ENCODE results near the gene PDE1C. TPM values are rescaled to one million over a fixed set of nuclear protein-coding genes. Genes with fewer than 3 reads are reported as not detected.

PDE1C gene
- polyA plus RNA-seq, 3 donors from 2014 or later = 0.09 TPM; not detected in 2

DNA sequence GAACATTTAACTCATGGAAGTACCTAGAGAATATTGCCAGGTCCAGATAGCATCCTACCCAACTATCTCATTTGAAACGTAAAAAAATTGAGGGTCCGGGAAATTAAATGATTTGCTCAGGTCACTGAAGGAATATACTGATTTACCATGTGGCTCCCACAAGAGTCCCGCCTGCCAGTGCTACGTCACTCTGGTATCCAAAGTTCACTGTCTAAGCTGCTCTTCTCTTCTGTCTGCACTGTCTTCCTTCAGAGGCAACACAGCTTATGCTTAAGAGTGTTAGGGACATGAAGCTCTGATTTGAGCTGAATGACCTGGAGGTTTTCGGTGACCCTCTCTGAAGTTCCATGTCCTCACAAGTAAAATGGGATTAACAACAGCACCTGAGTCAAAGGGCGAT, 114.6 kb downstream of the PDE1C start:
- peaks cover 11 to 26% of the 10 kb centered on the region in 2 donors for H3K4me1 Mint-ChIP-seq

GRCh38 chr7:31955021-31955420, 115.2 kb downstream of the PDE1C start:
- Mint-ChIP-seq H3K27ac (no peak overlapping the region), H3K36me3 (no peaks in the 10 kb centered on the region), H3K4me3 (no peak overlapping the region), H3K4me1 (peaks cover 15 to 32% of the 10 kb centered on the region in 2 donors), H3K27me3 (ENCODE audit: low read depth in 3 of 3) (peaks cover 0 to 5% (median 0%) of the 10 kb centered on the region in 3 donors), H3K9me3 (peaks cover 0 to under 1% (median 0%) of the 10 kb centered on the region in 6 donors)
- DNase-seq = no peak

More for the DNA sequence above, 114.6 kb downstream of the PDE1C start:
- Mint-ChIP-seq H3K9me3 (peaks cover 0 to 3% (median 0%) of the 10 kb centered on the region in 6 donors), H3K36me3 (no peaks in the 10 kb centered on the region), H3K27me3 (ENCODE audit: low read depth in 3 of 3) (peaks cover 0 to 5% (median 0%) of the 10 kb centered on the region in 3 donors), H3K27ac (no peak overlapping the region), H3K4me3 (no peak overlapping the region)
- no peak for DNase-seq

GRCh38 chr7:31954500-31954899, 115.7 kb downstream of the PDE1C start:
- H3K9me3 Mint-ChIP-seq = peaks cover 0 to 1% (median 0%) of the 10 kb centered on the region in 6 donors
- no peak overlapping the region for H3K27ac Mint-ChIP-seq
- H3K4me1 Mint-ChIP-seq = peaks cover 15 to 37% of the 10 kb centered on the region in 2 donors
- no peak for DNase-seq
- peaks cover 0 to 5% (median 0%) of the 10 kb centered on the region in 3 donors for H3K27me3 Mint-ChIP-seq (ENCODE audit: low read depth in 3 of 3)
- peak overlapping the region in 1 of 5 donors; percentile 36 for H3K4me3 Mint-ChIP-seq
- no peaks in the 10 kb centered on the region for H3K36me3 Mint-ChIP-seq

GRCh38 chr7:31953432-31953831, 116.8 kb downstream of the PDE1C start:
- Mint-ChIP-seq H3K36me3 (no peaks in the 10 kb centered on the region), H3K4me1 (peaks cover 15 to 39% of the 10 kb centered on the region in 2 donors), H3K27ac (no peak overlapping the region), H3K4me3 (no peak overlapping the region), H3K9me3 (peaks cover 0 to 3% (median 0%) of the 10 kb centered on the region in 6 donors), H3K27me3 (ENCODE audit: low read depth in 3 of 3) (peaks cover 0 to 5% (median 0%) of the 10 kb centered on the region in 3 donors)
- no peak for DNase-seq

GRCh38 chr7:31950091-31950755, 120.0 kb downstream of the PDE1C start:
- H3K27ac Mint-ChIP-seq = no peak overlapping the region
- H3K4me3 Mint-ChIP-seq = peak overlapping the region; percentile 22 to 65 (median 47)
- DNase-seq = peak in 2 of 3 donors; percentile 11 to 18
- H3K4me1 Mint-ChIP-seq = peaks cover 15 to 39% of the 10 kb centered on the region in 2 donors
- H3K36me3 Mint-ChIP-seq = peaks cover 0 to 4% (median 0%) of the 10 kb centered on the region in 3 donors
- H3K9me3 Mint-ChIP-seq = peaks cover 7 to 15% (median 9%) of the 10 kb centered on the region in 6 donors
- H3K27me3 Mint-ChIP-seq (ENCODE audit: low read depth in 3 of 3) = peaks cover 0 to 3% (median 0%) of the 10 kb centered on the region in 3 donors

DNA sequence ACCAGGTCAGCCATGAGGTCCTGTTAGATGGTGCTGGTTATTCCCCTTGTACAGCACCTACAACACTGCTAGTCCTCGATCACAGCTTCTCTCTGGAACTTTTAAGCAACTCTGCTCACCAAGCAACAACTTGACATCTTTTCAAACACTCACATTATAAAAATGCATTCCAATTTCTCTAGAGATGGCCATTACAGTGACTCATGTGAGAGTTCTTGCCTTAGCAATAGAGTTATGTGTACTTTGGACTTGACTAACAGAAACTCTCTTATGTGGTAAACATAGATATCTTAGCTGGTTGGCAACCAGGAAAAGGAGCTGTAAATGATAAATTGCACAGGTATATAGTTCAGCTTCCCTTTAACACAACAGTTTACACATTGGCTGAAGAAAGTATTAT, 122.2 kb downstream of the PDE1C start:
- peaks cover 13 to 26% of the 10 kb centered on the region in 2 donors for H3K4me1 Mint-ChIP-seq
- no peak for DNase-seq
- H3K36me3 Mint-ChIP-seq = peaks cover 0 to 9% (median 4%) of the 10 kb centered on the region in 3 donors
- H3K4me3 Mint-ChIP-seq = no peak overlapping the region
- no peak overlapping the region for H3K27ac Mint-ChIP-seq
- H3K9me3 Mint-ChIP-seq = peaks cover 7 to 21% (median 11%) of the 10 kb centered on the region in 6 donors
- no peaks in the 10 kb centered on the region for H3K27me3 Mint-ChIP-seq (ENCODE audit: low read depth in 3 of 3)

- H3K4me1 Mint-ChIP-seq = no peaks in the 10 kb centered on the region
- no peak overlapping the region for H3K27ac Mint-ChIP-seq
- peaks cover 0 to 3% (median 0%) of the 10 kb centered on the region in 3 donors for H3K27me3 Mint-ChIP-seq (ENCODE audit: low read depth in 3 of 3)
- no peak for DNase-seq
- H3K4me3 Mint-ChIP-seq = no peak overlapping the region
- H3K9me3 Mint-ChIP-seq = peaks cover 0 to 11% (median under 1%) of the 10 kb centered on the region in 6 donors
- H3K36me3 Mint-ChIP-seq = peaks cover 0 to 5% (median 4%) of the 10 kb centered on the region in 3 donors
Measured at GRCh38 chr7:31940167-31940566, 130.0 kb downstream of the PDE1C start.

DNA sequence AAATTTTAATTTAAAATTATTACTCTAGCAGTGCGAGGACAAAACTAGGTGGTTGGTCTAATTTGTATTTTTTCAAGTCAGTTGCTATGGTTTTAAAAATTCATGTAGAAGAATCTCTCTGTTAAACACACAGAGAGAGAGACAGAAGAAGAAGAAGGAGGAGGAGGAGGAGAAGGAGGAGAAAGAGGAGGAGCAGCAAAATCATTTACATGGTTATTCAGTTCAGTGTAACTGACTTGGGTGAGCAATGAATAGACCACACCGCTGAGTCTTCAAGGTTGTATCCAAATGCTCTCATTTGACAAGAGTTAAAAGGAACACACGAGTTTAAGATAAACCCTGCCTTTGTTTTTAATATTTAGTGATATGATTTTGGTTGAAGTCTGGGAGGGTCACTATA, 131.1 kb downstream of the PDE1C start:
- peaks cover 0 to 16% (median under 1%) of the 10 kb centered on the region in 6 donors for H3K9me3 Mint-ChIP-seq
- H3K36me3 Mint-ChIP-seq = peaks cover 0 to 3% (median 3%) of the 10 kb centered on the region in 3 donors
- no peaks in the 10 kb centered on the region for H3K4me1 Mint-ChIP-seq
- no peak for DNase-seq
- no peak overlapping the region for H3K27ac Mint-ChIP-seq
- peaks cover 0 to 3% (median 0%) of the 10 kb centered on the region in 3 donors for H3K27me3 Mint-ChIP-seq (ENCODE audit: low read depth in 3 of 3)
- no peak overlapping the region for H3K4me3 Mint-ChIP-seq

DNA sequence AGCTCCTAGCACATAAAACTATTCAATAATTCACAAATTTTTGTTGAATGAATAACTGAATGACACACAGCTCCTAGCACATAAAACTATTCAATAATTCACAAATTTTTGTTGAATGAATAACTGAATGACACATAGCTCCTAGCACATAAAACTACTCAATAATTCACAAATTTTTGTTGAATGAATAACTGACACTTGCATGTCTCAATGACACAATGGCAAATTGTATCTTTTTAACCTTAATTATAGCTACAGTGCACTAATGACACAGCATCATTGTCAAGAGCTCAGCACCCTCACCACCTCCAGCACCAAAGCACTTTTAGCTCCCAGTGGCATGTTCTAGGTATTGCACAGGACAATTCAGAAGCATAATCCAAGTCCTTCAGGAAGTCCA, 131.6 kb downstream of the PDE1C start:
- no peak for DNase-seq
- Mint-ChIP-seq H3K9me3 (peaks cover 0 to 12% (median 0%) of the 10 kb centered on the region in 6 donors), H3K4me1 (no peaks in the 10 kb centered on the region), H3K4me3 (no peak overlapping the region), H3K36me3 (no peaks in the 10 kb centered on the region), H3K27me3 (ENCODE audit: low read depth in 3 of 3) (peaks cover 0 to 3% (median 0%) of the 10 kb centered on the region in 3 donors), H3K27ac (no peak overlapping the region)

- Mint-ChIP-seq H3K4me3 (no peak overlapping the region), H3K27ac (no peak overlapping the region), H3K9me3 (peaks cover 0 to 12% (median 0%) of the 10 kb centered on the region in 6 donors), H3K27me3 (ENCODE audit: low read depth in 3 of 3) (peaks cover 0 to 3% (median 0%) of the 10 kb centered on the region in 3 donors), H3K4me1 (no peaks in the 10 kb centered on the region), H3K36me3 (no peaks in the 10 kb centered on the region)
- no peak for DNase-seq
Measured at GRCh38 chr7:31937982-31938381, 132.2 kb downstream of the PDE1C start.

DNA sequence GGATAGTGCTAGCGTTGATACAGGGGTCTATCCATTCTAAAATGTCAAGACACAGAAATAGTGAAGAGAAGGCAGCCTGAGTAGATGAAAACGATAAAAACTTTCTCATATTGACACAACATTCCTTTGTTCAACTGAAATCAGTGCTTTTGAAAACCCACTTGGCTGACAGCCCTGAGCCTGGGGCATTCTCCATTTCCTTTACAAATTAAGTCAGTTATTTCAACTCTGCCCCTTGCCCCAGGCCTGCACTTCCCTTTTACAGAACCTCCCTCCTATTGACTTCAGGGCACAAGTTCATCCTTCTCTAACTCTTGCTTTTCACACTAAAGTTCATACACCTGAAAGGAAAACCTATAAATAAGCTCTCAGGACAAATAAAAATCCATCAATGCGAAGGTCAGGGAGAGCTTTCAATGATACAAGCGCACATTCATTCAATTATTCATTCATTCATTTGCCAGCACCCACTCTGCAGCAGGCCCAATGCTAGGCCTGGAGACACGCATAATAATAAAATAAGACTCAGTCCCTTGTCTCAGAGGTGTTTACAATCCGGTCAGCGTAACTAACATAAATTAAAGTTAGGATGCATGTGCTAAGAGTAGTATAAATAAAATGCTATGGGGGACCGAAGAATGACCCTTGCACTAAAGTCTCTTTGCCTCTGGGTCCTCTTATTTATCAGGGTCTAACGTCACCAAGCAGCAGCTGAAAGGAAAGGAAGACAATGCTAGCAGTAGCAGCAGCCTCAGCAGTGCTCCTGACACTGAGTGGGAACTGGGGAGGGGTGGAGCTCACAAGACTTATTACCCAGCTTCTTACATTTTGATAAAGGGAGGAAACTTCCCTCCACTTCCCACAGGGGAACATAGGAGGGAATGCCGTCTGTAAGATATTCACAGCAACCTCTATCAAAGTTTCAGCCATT, 134.8 kb downstream of the PDE1C start:
- Mint-ChIP-seq H3K36me3 (no peaks in the 10 kb centered on the region), H3K4me1 (no peaks in the 10 kb centered on the region), H3K9me3 (peaks cover 1 to 12% (median 5%) of the 10 kb centered on the region in 6 donors), H3K4me3 (no peak overlapping the region), H3K27ac (no peak overlapping the region), H3K27me3 (ENCODE audit: low read depth in 3 of 3) (peaks cover 0 to 3% (median 0%) of the 10 kb centered on the region in 3 donors)
- no peak for DNase-seq

GRCh38 chr7:31934551-31934950, 135.7 kb downstream of the PDE1C start:
- DNase-seq = no peak
- Mint-ChIP-seq H3K27me3 (ENCODE audit: low read depth in 3 of 3) (peaks cover 0 to 3% (median 0%) of the 10 kb centered on the region in 3 donors), H3K36me3 (no peaks in the 10 kb centered on the region), H3K9me3 (peaks cover 1 to 13% (median 9%) of the 10 kb centered on the region in 6 donors), H3K4me3 (no peak overlapping the region), H3K4me1 (no peaks in the 10 kb centered on the region), H3K27ac (no peak overlapping the region)

DNA sequence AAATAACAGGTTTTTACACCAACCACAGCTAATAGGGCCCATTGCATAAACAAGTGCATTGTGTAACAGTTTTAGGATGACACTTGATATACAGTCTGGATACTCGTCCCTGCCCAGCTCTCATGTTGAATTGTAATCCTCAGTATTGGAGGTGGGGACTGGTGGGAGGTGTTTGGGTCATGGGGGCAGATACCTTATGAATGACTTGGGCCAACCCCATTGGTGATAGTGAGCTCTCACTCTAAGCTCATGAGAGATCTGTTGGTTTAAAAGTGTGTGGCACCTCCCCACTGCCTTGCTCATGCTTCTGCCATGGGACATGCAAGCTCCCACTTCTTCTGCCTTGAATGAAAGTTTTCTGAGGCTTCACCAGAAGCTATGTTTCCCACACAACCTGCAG, 136.7 kb downstream of the PDE1C start:
- H3K4me1 Mint-ChIP-seq = no peaks in the 10 kb centered on the region
- H3K36me3 Mint-ChIP-seq = no peaks in the 10 kb centered on the region
- peaks cover 0 to 4% (median 2%) of the 10 kb centered on the region in 3 donors for H3K27me3 Mint-ChIP-seq (ENCODE audit: low read depth in 3 of 3)
- no peak for DNase-seq
- H3K4me3 Mint-ChIP-seq = no peak overlapping the region
- H3K27ac Mint-ChIP-seq = no peak overlapping the region
- H3K9me3 Mint-ChIP-seq = peaks cover 1 to 23% (median 16%) of the 10 kb centered on the region in 6 donors

Data from immature natural killer cell (primary cell).